ENCODE measurements around the gene DOC2B. TPM values are rescaled to one million over a fixed set of nuclear protein-coding genes. Genes with fewer than 3 reads are reported as not detected.
"Not testable (repeated sequence)": the region's sequence is repeated elsewhere in the genome, so short reads cannot be mapped to it uniquely, and the experiment has no call there.

The DOC2B gene
- total and polyA plus RNA-seq, 2 of the 8 experiments (the other 6 are each of a cell fraction or from before 2014, with no cell fraction given) = 1.3 to 3.3 TPM

DNA sequence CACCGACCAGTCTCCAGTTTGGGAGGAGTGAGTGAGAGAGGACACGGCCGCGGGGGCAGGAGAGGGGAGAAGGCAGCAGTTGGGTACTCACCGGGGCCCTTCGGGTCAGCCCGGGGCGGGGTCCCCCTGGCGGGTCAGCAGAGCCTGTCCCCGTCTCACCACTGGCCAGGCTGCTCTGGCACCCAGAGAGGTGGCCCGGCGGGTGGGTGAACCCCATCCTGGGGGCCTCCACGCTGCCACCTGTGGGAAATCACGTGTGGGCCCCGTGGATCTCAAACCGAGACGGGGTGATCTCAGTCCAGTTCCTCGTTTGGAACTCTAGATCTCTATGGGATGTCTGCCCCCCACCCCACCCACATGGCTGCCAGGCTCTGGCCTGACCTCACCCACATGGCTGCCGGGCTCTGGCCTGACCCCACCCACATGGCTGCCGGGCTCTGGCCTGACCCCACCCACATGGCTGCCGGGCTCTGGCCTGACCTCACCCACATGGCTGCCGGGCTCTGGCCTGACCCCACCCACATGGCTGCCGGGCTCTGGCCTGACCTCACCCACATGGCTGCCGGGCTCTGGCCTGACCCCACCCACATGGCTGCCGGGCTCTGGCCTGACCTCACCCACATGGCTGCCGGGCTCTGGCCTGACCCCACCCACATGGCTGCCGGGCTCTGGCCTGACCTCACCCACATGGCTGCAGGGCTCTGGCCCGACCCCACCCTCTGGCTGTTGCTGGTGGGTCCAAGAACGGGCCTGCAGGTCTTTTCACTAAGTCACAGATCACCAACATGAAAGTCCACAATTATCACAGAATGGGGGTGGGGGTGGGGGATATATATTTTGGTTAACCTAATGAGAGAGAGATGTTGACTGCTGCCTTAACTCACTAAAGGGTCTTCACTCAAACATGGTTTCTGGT, 34.4 kb upstream of the DOC2B start:
- H3K27me3 ChIP-seq (replicated peaks in 1 of 4; ENCODE audit: control insufficient read depth in 3 of 4, extremely low read depth in 1 of 4, insufficient read depth in 3 of 4, low read length in 3 of 4); CTCF ChIA-PET (ENCODE audit: partially characterized antibody); H2BK12ac ChIP-seq (ENCODE audit: low read depth, low read length); H2BK20ac ChIP-seq (ENCODE audit: low read length); H3K36me3 ChIP-seq (ENCODE audit: control insufficient read depth in 2 of 4, insufficient read depth in 4 of 4, low read length in 3 of 4); H3K14ac ChIP-seq (ENCODE audit: insufficient read length); H3K79me2 ChIP-seq (ENCODE audit: control insufficient read depth in 1 of 2, insufficient read depth in 2 of 2, low read length in 2 of 2); H3K79me1 ChIP-seq (ENCODE audit: low read depth, low read length); H3K4me1 ChIP-seq (replicated peaks in 1 of 4; ENCODE audit: control insufficient read depth in 3 of 4, insufficient read depth in 4 of 4, low read length in 3 of 4); H3K23me2 ChIP-seq (ENCODE audit: low read depth, low read length); H4K20me1 ChIP-seq (replicated peaks in 1 of 2; ENCODE audit: control insufficient read depth in 1 of 2, insufficient read depth in 2 of 2, low read length in 2 of 2); POLR2A ChIA-PET (ENCODE audit: partially characterized antibody); H3K23ac ChIP-seq (ENCODE audit: insufficient read length); FAIRE-seq; H3K9me3 ChIP-seq (ENCODE audit: insufficient read depth in 2 of 2, low read depth in 1 of 2, low read length in 1 of 2): not testable (repeated sequence)
- Histone ChIP-seq H2BK5ac (ENCODE audit: low read depth, low read length) (0 out of 2 replicates have a peak overlapping the region, but pooled peaks have one; percentile 8), H3K27ac (ENCODE audit: low read depth, low read length) (peak overlapping the region; percentile 48), H3K18ac (ENCODE audit: extremely low read depth, low read length) (peak overlapping the region; percentile 93), H2BK120ac (replicated peaks; ENCODE audit: low read depth, low read length) (peak overlapping the region; percentile 7), H3K4ac (replicated peaks; ENCODE audit: insufficient read length, low read depth, low read length) (peak overlapping the region; percentile 46), H2AFZ (ENCODE audit: low read length) (peak overlapping the region; percentile 100), H3K9ac (replicated peaks in 1 of 4; ENCODE audit: extremely low read depth in 1 of 4, low read depth in 3 of 4, low read length in 3 of 4) (peak overlapping the region in 3 of 4 experiments; percentile 42 to 70 (median 51); a peak in 6 of 7 replicates), H3K4me2 (ENCODE audit: insufficient read depth in 1 of 2, low read depth in 2 of 2, low read length in 2 of 2) (peak overlapping the region; percentile 82 to 86), H3K4me3 (ENCODE audit: extremely low read depth in 1 of 4, insufficient read depth in 2 of 4, low read depth in 3 of 4, low read length in 4 of 4) (peak overlapping the region; percentile 48 to 67 (median 60)), H3K56ac (replicated peaks; ENCODE audit: insufficient read length, low read depth, low read length) (peak overlapping the region; percentile 46), H2BK15ac (ENCODE audit: low read length) (peak overlapping the region; percentile 97; the same call in 1 of the 2 replicates), H2AK5ac (ENCODE audit: low read depth, low read length) (peak overlapping the region; percentile 40; the same call in 1 of the 2 replicates), H4K5ac (ENCODE audit: insufficient read length, low read depth, low read length) (peak overlapping the region; percentile 95), H4K91ac (replicated peaks; ENCODE audit: insufficient read length, low read length) (peak overlapping the region; percentile 79), H4K8ac (ENCODE audit: extremely low read depth, insufficient read depth, low read length) (peak overlapping the region; percentile 93)
- peak; percentile 33 to 78 for DNase-seq (ENCODE audit: low read depth in 1 of 2, low spot score in 2 of 2)
- 11% methylated on average over 22 of the region's 29 CpGs; no CpG with 5 or more reads in 1 of the 2 experiments for WGBS, 2 experiments (ENCODE audit: extremely low coverage in 1 of 2, insufficient coverage in 1 of 2, insufficient read length in 1 of 2, insufficient replicate concordance in 2 of 2, low coverage in 1 of 2, low lambda C conversion rate in 2 of 2, missing lambda C conversion rate in 1 of 2)
- TF ChIP-seq, protein P1, sequence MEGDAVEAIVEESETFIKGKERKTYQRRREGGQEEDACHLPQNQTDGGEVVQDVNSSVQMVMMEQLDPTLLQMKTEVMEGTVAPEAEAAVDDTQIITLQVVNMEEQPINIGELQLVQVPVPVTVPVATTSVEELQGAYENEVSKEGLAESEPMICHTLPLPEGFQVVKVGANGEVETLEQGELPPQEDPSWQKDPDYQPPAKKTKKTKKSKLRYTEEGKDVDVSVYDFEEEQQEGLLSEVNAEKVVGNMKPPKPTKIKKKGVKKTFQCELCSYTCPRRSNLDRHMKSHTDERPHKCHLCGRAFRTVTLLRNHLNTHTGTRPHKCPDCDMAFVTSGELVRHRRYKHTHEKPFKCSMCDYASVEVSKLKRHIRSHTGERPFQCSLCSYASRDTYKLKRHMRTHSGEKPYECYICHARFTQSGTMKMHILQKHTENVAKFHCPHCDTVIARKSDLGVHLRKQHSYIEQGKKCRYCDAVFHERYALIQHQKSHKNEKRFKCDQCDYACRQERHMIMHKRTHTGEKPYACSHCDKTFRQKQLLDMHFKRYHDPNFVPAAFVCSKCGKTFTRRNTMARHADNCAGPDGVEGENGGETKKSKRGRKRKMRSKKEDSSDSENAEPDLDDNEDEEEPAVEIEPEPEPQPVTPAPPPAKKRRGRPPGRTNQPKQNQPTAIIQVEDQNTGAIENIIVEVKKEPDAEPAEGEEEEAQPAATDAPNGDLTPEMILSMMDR (IDR thresholded peaks at IDR 0.05; ENCODE audit: control extremely low read depth in 1 of 3, insufficient read depth in 1 of 3, low read depth in 1 of 3, low read length in 3 of 3) = peak in 2 of 3 experiments; percentile 20 to 27; a peak in 1 of 4 replicates
- peak; percentile 56 for TF ChIP-seq KDM4A (IDR thresholded peaks at IDR 0.05; ENCODE audit: low read depth, low read length, severe bottlenecking)
- TF ChIP-seq TAF1 (IDR thresholded peaks at IDR 0.05; ENCODE audit: low read depth, low read length) = peak; percentile 76
- TF ChIP-seq, protein P2, sequence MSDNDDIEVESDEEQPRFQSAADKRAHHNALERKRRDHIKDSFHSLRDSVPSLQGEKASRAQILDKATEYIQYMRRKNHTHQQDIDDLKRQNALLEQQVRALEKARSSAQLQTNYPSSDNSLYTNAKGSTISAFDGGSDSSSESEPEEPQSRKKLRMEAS (IDR thresholded peaks at IDR 0.05) = peak; percentile 80
- TF ChIP-seq PHF8 (conservative IDR thresholded peaks at IDR 0.05; ENCODE audit: low read depth, low read length) = peak; percentile 73; the same call in 1 of the 2 replicates
- peak in 1 of 2 experiments; percentile 75; a peak in 2 of 3 replicates for TF ChIP-seq POLR2A (IDR thresholded peaks at IDR 0.05; ENCODE audit: control extremely low read depth in 1 of 2, low read depth in 2 of 2, low read length in 2 of 2)
- 0 out of 2 replicates have a peak, but pooled peaks have one; percentile 45 for TF ChIP-seq TBP (IDR thresholded peaks at IDR 0.05; ENCODE audit: low read depth, low read length)
- TF ChIP-seq RAD21 (IDR thresholded peaks at IDR 0.05 in 1 of 2, conservative IDR thresholded peaks at IDR 0.05 in 1 of 2; ENCODE audit: low read depth in 2 of 2, low read length in 2 of 2) = peak in 1 of 2 experiments; percentile 23; a peak in 1 of 4 replicates

Measured in H1 (cell line).